Endothelial cell of umbilical vein (primary cell): Measurements from ENCODE around the gene MYH10. TPM values are rescaled to one million over a fixed set of nuclear protein-coding genes. Genes with fewer than 3 reads are reported as not detected.

ENCODE experiments used
- BruUV-seq: library from RNA; stranded (reverse); fragments of 400-500 nt; replicated peaks from 2 replicates; lab custom pipeline; 2021; lab: Mats Ljungman, UMichigan
- CTCF ChIA-PET: fragments of 300-600, 350-600 bp; sonication (Branson Sonifier 250); formaldehyde crosslinking; loops from one replicate; lab custom pipeline; 2021; ENCODE audit warnings: antibody characterized with exemption, inconsistent platforms; lab: Charles Lee
- POLR2A ChIA-PET: fragments of 300-600, 350-600 bp; sonication (Branson Sonifier 250); formaldehyde crosslinking; loops from one replicate; lab custom pipeline; 2021; ENCODE audit warnings: antibody characterized with exemption, inconsistent platforms; lab: Charles Lee
- DNase-seq: peaks from one replicate; pipeline ENCODE4 v3.0.0-alpha.2; 2011; ENCODE audit warnings: low read depth, low spot score
- FAIRE-seq: peaks from 2 replicates; lab custom pipeline; 2011; peaks lifted over from hg19 to GRCh38; lab: Jason Lieb, UNC
- H2AFZ ChIP-seq: 2 replicates; pipeline ENCODE4 v1.6.0; 2012; ENCODE audit warnings: low read depth, low read length, control low read depth, inconsistent platforms
- H3K27ac ChIP-seq: 2 replicates; pipeline ENCODE4 v1.5.1; 2011; ENCODE audit warnings: low read depth, mild to moderate bottlenecking, control low read depth, low read length, moderate library complexity; ENCODE audit not compliant: insufficient read depth
- H3K27me3 ChIP-seq, 2 experiments: 2 replicates each; pipeline versions ENCODE4 v1.6.0 to v1.6.1; 2011; ENCODE audit warnings: low read length in 2 of 2, mixed read lengths in 1 of 2; ENCODE audit not compliant: control insufficient read depth in 2 of 2, insufficient read depth in 2 of 2
- H3K36me3 ChIP-seq, 2 experiments: 2 replicates in 1 of 2; 3 replicates in 1 of 2; pipeline ENCODE4 v1.5.1; 2011; ENCODE audit warnings: low read length in 2 of 2, mild to moderate bottlenecking in 1 of 2, moderate library complexity in 1 of 2; ENCODE audit not compliant: control insufficient read depth in 2 of 2, insufficient read depth in 2 of 2; ENCODE audit errors: extremely low read depth in 1 of 2
- H3K4me1 ChIP-seq: 3 replicates; pipeline ENCODE4 v1.5.1; 2011; ENCODE audit warnings: mild to moderate bottlenecking, low read length; ENCODE audit not compliant: control insufficient read depth, insufficient read depth; ENCODE audit errors: extremely low read depth
- H3K4me2 ChIP-seq: 2 replicates; pipeline ENCODE4 v1.6.1; 2011; ENCODE audit warnings: low read length, control low read depth, mixed read lengths; ENCODE audit not compliant: insufficient read depth
- H3K4me3 ChIP-seq, 3 experiments: fragments of 200-600 bp in 1 of 3; sonication (generic), shearing (Covaris generic) in 1 of 3; replicated peaks in 1 of 3; 2 replicates each; pipeline ENCODE4 v1.5.1; 2011 to 2016; ENCODE audit warnings: control low read depth in 3 of 3, low read length in 3 of 3, mild to moderate bottlenecking in 2 of 3, inconsistent platforms in 1 of 3, low read depth in 1 of 3, moderate library complexity in 1 of 3; ENCODE audit not compliant: insufficient read depth in 1 of 3
- H3K79me2 ChIP-seq: 2 replicates; pipeline ENCODE4 v1.6.0; 2012; ENCODE audit warnings: low read length, inconsistent platforms; ENCODE audit not compliant: control insufficient read depth, insufficient read depth
- H3K9ac ChIP-seq: replicated peaks from 2 replicates; pipeline ENCODE3; 2011; ENCODE audit warnings: low read length, control low read depth; ENCODE audit not compliant: insufficient read depth; ENCODE audit errors: extremely low read depth
- H3K9me1 ChIP-seq: replicated peaks from 3 replicates; pipeline ENCODE4 v1.6.0; 2011; ENCODE audit warnings: mild to moderate bottlenecking, low read length; ENCODE audit not compliant: control insufficient read depth, insufficient read depth; ENCODE audit errors: extremely low read depth
- H3K9me3 ChIP-seq: replicated peaks from 2 replicates; pipeline ENCODE4 v1.5.1; 2012; ENCODE audit warnings: low read length, inconsistent platforms; ENCODE audit not compliant: control insufficient read depth, insufficient read depth
- H4K20me1 ChIP-seq: replicated peaks from 2 replicates; pipeline ENCODE3; 2011; ENCODE audit warnings: mild to moderate bottlenecking, low read length; ENCODE audit not compliant: control insufficient read depth, insufficient read depth; ENCODE audit errors: extremely low read depth
- EZH2 ChIP-seq: IDR thresholded peaks from 2 replicates; pipeline ENCODE4 v1.6.1; 2012; ENCODE audit warnings: borderline replicate concordance, low read depth, mild to moderate bottlenecking, moderate library complexity, low read length, inconsistent platforms; ENCODE audit not compliant: severe bottlenecking
- FOS ChIP-seq: IDR thresholded peaks from 2 replicates; pipeline ENCODE4 v1.6.1; 2011; ENCODE audit warnings: mild to moderate bottlenecking, low read length, moderate library complexity, borderline replicate concordance; ENCODE audit not compliant: insufficient read depth
- GATA2 ChIP-seq: IDR thresholded peaks from 2 replicates; pipeline ENCODE4 v1.7.0; 2011; ENCODE audit warnings: low read depth, mild to moderate bottlenecking, moderate library complexity, mixed read lengths, low read length; ENCODE audit not compliant: insufficient read length, insufficient read depth
- JUN ChIP-seq: IDR thresholded peaks from 2 replicates; pipeline ENCODE4 v1.6.1; 2011; ENCODE audit warnings: borderline replicate concordance, low read depth; ENCODE audit not compliant: insufficient read length, insufficient read depth
- MYC ChIP-seq: IDR thresholded peaks from one replicate; pipeline ENCODE4 v1.6.1; 2011; ENCODE audit warnings: mild to moderate bottlenecking, low read depth, low read length
- POLR2A ChIP-seq: IDR thresholded peaks from 2 replicates; pipeline ENCODE4 v1.6.1; 2012; ENCODE audit warnings: low read depth, mild to moderate bottlenecking, control low read depth, low read length
- POLR2AphosphoS5 ChIP-seq: IDR thresholded peaks from 2 replicates; pipeline ENCODE4 v1.6.1; 2012; ENCODE audit warnings: low read depth, mild to moderate bottlenecking, control low read depth, low read length, moderate library complexity; ENCODE audit not compliant: insufficient read depth
- dilution Hi-C: fragments of 300-500 bp; cut with MboI; formaldehyde crosslinking; loops from one replicate; pipeline ENCODE4 v1.15.0; 2019; ENCODE audit warnings: low sequenced_read_pairs; ENCODE audit not compliant: extremely low pct_ligation_motif_present
- intact Hi-C: fragments of 100-400 bp; cut with micrococcal nuclease; formaldehyde crosslinking; loops from one replicate; pipeline ENCODE4 v1.10.0; 2022
- polyA plus RNA-seq, 4 experiments: library from polyadenylated mRNA; depleted of rRNA in 3 of 4; stranded (reverse) in 3 of 4; unstranded in 1 of 4; fragments of >200 nt; gene quantifications; 2 replicates each; pipeline versions ENCODE4 v1.2.1 to v1.2.3, GENCODE V29; 2011 to 2012; ENCODE audit warnings: missing spikeins in 1 of 4
- total RNA-seq: library from RNA; stranded (reverse); gene quantifications from 2 replicates; pipeline ENCODE4 v1.2.3, GENCODE V29; 2021
- TF ChIP-seq, protein P1 (sequence below): IDR thresholded peaks from 2 replicates; pipeline ENCODE4 v1.6.1; 2011; ENCODE audit not compliant: insufficient read depth, insufficient read length
- TF ChIP-seq, protein P2 (sequence below), 2 donors: IDR thresholded peaks; 1 replicate in 1 of 2; 2 replicates in 1 of 2; pipeline ENCODE4 v1.5.1; 2011; ENCODE audit warnings: low read length in 2 of 2, mild to moderate bottlenecking in 2 of 2, moderate library complexity in 2 of 2, control low read depth in 1 of 2, inconsistent platforms in 1 of 2, low read depth in 1 of 2; ENCODE audit not compliant: insufficient read depth in 1 of 2; ENCODE audit errors: extremely low read depth in 1 of 2

The MYH10 gene
- total and polyA plus RNA-seq, 2 donors (not counting 3 experiments of a cell fraction or from before 2014, with no cell fraction given): 73.4 to 232 TPM

DNA sequence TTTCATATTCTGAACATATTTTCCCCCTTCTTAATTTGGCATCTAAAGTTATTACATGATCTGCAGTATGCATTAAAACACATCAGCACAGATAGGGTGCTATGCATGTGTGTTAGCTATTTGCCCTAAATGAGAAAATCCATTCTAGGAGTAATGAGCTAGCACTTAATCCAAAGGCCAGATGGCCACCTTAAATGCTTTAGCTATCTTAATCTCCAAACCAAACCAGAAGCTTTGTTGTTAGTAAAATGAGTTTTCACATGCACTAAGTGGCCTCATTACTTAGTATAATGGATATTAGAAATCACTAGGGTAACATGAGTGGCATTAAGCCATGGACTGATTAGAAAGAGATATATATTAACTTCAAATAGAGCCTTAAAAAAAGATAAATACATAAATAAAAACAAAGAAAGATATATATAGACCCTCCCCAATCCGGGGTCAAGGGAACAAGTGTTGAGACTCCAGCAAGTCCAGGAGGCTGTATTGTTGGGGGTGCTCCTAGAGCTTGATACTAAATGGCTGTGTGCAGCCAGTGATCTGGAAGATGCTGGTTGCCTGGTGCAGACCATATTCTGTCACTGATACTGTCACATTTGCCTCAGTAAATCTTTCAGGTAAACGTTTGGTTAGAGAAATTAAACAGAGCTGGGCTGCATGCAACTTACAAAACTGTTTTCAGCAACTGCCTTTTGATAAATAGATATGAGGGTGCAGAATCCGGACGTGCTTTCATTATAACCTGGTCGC lies 67.3 kb downstream of the MYH10 start:
- no peak for FAIRE-seq

More for the DNA sequence above, 67.3 kb downstream of the MYH10 start:
- Histone ChIP-seq H3K9ac (no peak overlapping the region), H3K4me2 (no peak overlapping the region), H3K36me3 (peaks cover 3 to 21% of the 10 kb centered on the region in 2 experiments), H2AFZ (no peak overlapping the region), H3K27me3 (no peaks in the 10 kb centered on the region), H3K9me3 (no peaks in the 10 kb centered on the region), H3K4me1 (no peaks in the 10 kb centered on the region), H4K20me1 (no peaks in the 10 kb centered on the region), H3K27ac (no peak overlapping the region), H3K9me1 (no peaks in the 10 kb centered on the region), H3K4me3 (no peak overlapping the region), H3K79me2 (no peaks in the 10 kb centered on the region)
- BruUV-seq: no TSS peak
- POLR2A ChIA-PET: no interaction called here
- CTCF ChIA-PET: interaction anchor here (1.4 kb wide), 1 partner anchor 183 kb away, joined by 6 read pairs; no protein-coding TSS in a partner anchor
- TF ChIP-seq JUN: no peak
- TF ChIP-seq, protein P1, sequence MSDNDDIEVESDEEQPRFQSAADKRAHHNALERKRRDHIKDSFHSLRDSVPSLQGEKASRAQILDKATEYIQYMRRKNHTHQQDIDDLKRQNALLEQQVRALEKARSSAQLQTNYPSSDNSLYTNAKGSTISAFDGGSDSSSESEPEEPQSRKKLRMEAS: no peak
- no peak for TF ChIP-seq GATA2
- TF ChIP-seq, protein P2, sequence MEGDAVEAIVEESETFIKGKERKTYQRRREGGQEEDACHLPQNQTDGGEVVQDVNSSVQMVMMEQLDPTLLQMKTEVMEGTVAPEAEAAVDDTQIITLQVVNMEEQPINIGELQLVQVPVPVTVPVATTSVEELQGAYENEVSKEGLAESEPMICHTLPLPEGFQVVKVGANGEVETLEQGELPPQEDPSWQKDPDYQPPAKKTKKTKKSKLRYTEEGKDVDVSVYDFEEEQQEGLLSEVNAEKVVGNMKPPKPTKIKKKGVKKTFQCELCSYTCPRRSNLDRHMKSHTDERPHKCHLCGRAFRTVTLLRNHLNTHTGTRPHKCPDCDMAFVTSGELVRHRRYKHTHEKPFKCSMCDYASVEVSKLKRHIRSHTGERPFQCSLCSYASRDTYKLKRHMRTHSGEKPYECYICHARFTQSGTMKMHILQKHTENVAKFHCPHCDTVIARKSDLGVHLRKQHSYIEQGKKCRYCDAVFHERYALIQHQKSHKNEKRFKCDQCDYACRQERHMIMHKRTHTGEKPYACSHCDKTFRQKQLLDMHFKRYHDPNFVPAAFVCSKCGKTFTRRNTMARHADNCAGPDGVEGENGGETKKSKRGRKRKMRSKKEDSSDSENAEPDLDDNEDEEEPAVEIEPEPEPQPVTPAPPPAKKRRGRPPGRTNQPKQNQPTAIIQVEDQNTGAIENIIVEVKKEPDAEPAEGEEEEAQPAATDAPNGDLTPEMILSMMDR (IDR thresholded peaks at IDR 0.05; ENCODE audit: extremely low read depth in 1 of 2, insufficient read depth in 1 of 2, low read depth in 1 of 2, low read length in 2 of 2): no peak
- TF ChIP-seq MYC: no peak
- TF ChIP-seq EZH2: no peak
- TF ChIP-seq POLR2A: no peak
- no peak for TF ChIP-seq POLR2AphosphoS5
- no peak for TF ChIP-seq FOS
- no peak for DNase-seq
- intact Hi-C loops (no loop called here), dilution Hi-C loops (no loop called here)
